Endothelial cell of umbilical vein (primary cell): Measurements from ENCODE around the gene C1orf116. TPM values are rescaled to one million over a fixed set of nuclear protein-coding genes. Genes with fewer than 3 reads are reported as not detected.

ENCODE experiments used
- BruUV-seq: library from RNA; stranded (reverse); fragments of 400-500 nt; replicated peaks from 2 replicates; lab custom pipeline; 2021; lab: Mats Ljungman, UMichigan
- CTCF ChIA-PET: fragments of 300-600, 350-600 bp; sonication (Branson Sonifier 250); formaldehyde crosslinking; loops from one replicate; lab custom pipeline; 2021; ENCODE audit warnings: antibody characterized with exemption, inconsistent platforms; lab: Charles Lee
- POLR2A ChIA-PET: fragments of 300-600, 350-600 bp; sonication (Branson Sonifier 250); formaldehyde crosslinking; loops from one replicate; lab custom pipeline; 2021; ENCODE audit warnings: antibody characterized with exemption, inconsistent platforms; lab: Charles Lee
- DNase-seq: peaks from one replicate; pipeline ENCODE4 v3.0.0-alpha.2; 2011; ENCODE audit warnings: low read depth, low spot score
- FAIRE-seq: peaks from 2 replicates; lab custom pipeline; 2011; peaks lifted over from hg19 to GRCh38; lab: Jason Lieb, UNC
- H2AFZ ChIP-seq: 2 replicates; pipeline ENCODE4 v1.6.0; 2012; ENCODE audit warnings: low read depth, low read length, control low read depth, inconsistent platforms
- H3K27ac ChIP-seq: 2 replicates; pipeline ENCODE4 v1.5.1; 2011; ENCODE audit warnings: low read depth, mild to moderate bottlenecking, control low read depth, low read length, moderate library complexity; ENCODE audit not compliant: insufficient read depth
- H3K27me3 ChIP-seq, 2 experiments: 2 replicates each; pipeline versions ENCODE4 v1.6.0 to v1.6.1; 2011; ENCODE audit warnings: low read length in 2 of 2, mixed read lengths in 1 of 2; ENCODE audit not compliant: control insufficient read depth in 2 of 2, insufficient read depth in 2 of 2
- H3K36me3 ChIP-seq, 2 experiments: 2 replicates in 1 of 2; 3 replicates in 1 of 2; pipeline ENCODE4 v1.5.1; 2011; ENCODE audit warnings: low read length in 2 of 2, mild to moderate bottlenecking in 1 of 2, moderate library complexity in 1 of 2; ENCODE audit not compliant: control insufficient read depth in 2 of 2, insufficient read depth in 2 of 2; ENCODE audit errors: extremely low read depth in 1 of 2
- H3K4me1 ChIP-seq: 3 replicates; pipeline ENCODE4 v1.5.1; 2011; ENCODE audit warnings: mild to moderate bottlenecking, low read length; ENCODE audit not compliant: control insufficient read depth, insufficient read depth; ENCODE audit errors: extremely low read depth
- H3K4me2 ChIP-seq: 2 replicates; pipeline ENCODE4 v1.6.1; 2011; ENCODE audit warnings: low read length, control low read depth, mixed read lengths; ENCODE audit not compliant: insufficient read depth
- H3K4me3 ChIP-seq, 3 experiments: fragments of 200-600 bp in 1 of 3; sonication (generic), shearing (Covaris generic) in 1 of 3; replicated peaks in 1 of 3; 2 replicates each; pipeline ENCODE4 v1.5.1; 2011 to 2016; ENCODE audit warnings: control low read depth in 3 of 3, low read length in 3 of 3, mild to moderate bottlenecking in 2 of 3, inconsistent platforms in 1 of 3, low read depth in 1 of 3, moderate library complexity in 1 of 3; ENCODE audit not compliant: insufficient read depth in 1 of 3
- H3K79me2 ChIP-seq: 2 replicates; pipeline ENCODE4 v1.6.0; 2012; ENCODE audit warnings: low read length, inconsistent platforms; ENCODE audit not compliant: control insufficient read depth, insufficient read depth
- H3K9ac ChIP-seq: replicated peaks from 2 replicates; pipeline ENCODE3; 2011; ENCODE audit warnings: low read length, control low read depth; ENCODE audit not compliant: insufficient read depth; ENCODE audit errors: extremely low read depth
- H3K9me1 ChIP-seq: replicated peaks from 3 replicates; pipeline ENCODE4 v1.6.0; 2011; ENCODE audit warnings: mild to moderate bottlenecking, low read length; ENCODE audit not compliant: control insufficient read depth, insufficient read depth; ENCODE audit errors: extremely low read depth
- H3K9me3 ChIP-seq: replicated peaks from 2 replicates; pipeline ENCODE4 v1.5.1; 2012; ENCODE audit warnings: low read length, inconsistent platforms; ENCODE audit not compliant: control insufficient read depth, insufficient read depth
- H4K20me1 ChIP-seq: replicated peaks from 2 replicates; pipeline ENCODE3; 2011; ENCODE audit warnings: mild to moderate bottlenecking, low read length; ENCODE audit not compliant: control insufficient read depth, insufficient read depth; ENCODE audit errors: extremely low read depth
- CTCF ChIP-seq, 2 donors: IDR thresholded peaks; 1 replicate in 1 of 2; 2 replicates in 1 of 2; pipeline ENCODE4 v1.5.1; 2011; ENCODE audit warnings: low read length in 2 of 2, mild to moderate bottlenecking in 2 of 2, moderate library complexity in 2 of 2, control low read depth in 1 of 2, inconsistent platforms in 1 of 2, low read depth in 1 of 2; ENCODE audit not compliant: insufficient read depth in 1 of 2; ENCODE audit errors: extremely low read depth in 1 of 2
- EZH2 ChIP-seq: IDR thresholded peaks from 2 replicates; pipeline ENCODE4 v1.6.1; 2012; ENCODE audit warnings: borderline replicate concordance, low read depth, mild to moderate bottlenecking, moderate library complexity, low read length, inconsistent platforms; ENCODE audit not compliant: severe bottlenecking
- FOS ChIP-seq: IDR thresholded peaks from 2 replicates; pipeline ENCODE4 v1.6.1; 2011; ENCODE audit warnings: mild to moderate bottlenecking, low read length, moderate library complexity, borderline replicate concordance; ENCODE audit not compliant: insufficient read depth
- GATA2 ChIP-seq: IDR thresholded peaks from 2 replicates; pipeline ENCODE4 v1.7.0; 2011; ENCODE audit warnings: low read depth, mild to moderate bottlenecking, moderate library complexity, mixed read lengths, low read length; ENCODE audit not compliant: insufficient read length, insufficient read depth
- JUN ChIP-seq: IDR thresholded peaks from 2 replicates; pipeline ENCODE4 v1.6.1; 2011; ENCODE audit warnings: borderline replicate concordance, low read depth; ENCODE audit not compliant: insufficient read length, insufficient read depth
- MAX ChIP-seq: IDR thresholded peaks from 2 replicates; pipeline ENCODE4 v1.6.1; 2011; ENCODE audit not compliant: insufficient read depth, insufficient read length
- MYC ChIP-seq: IDR thresholded peaks from one replicate; pipeline ENCODE4 v1.6.1; 2011; ENCODE audit warnings: mild to moderate bottlenecking, low read depth, low read length
- POLR2A ChIP-seq: IDR thresholded peaks from 2 replicates; pipeline ENCODE4 v1.6.1; 2012; ENCODE audit warnings: low read depth, mild to moderate bottlenecking, control low read depth, low read length
- POLR2AphosphoS5 ChIP-seq: IDR thresholded peaks from 2 replicates; pipeline ENCODE4 v1.6.1; 2012; ENCODE audit warnings: low read depth, mild to moderate bottlenecking, control low read depth, low read length, moderate library complexity; ENCODE audit not compliant: insufficient read depth
- dilution Hi-C: fragments of 300-500 bp; cut with MboI; formaldehyde crosslinking; loops from one replicate; pipeline ENCODE4 v1.15.0; 2019; ENCODE audit warnings: low sequenced_read_pairs; ENCODE audit not compliant: extremely low pct_ligation_motif_present
- intact Hi-C: fragments of 100-400 bp; cut with micrococcal nuclease; formaldehyde crosslinking; loops from one replicate; pipeline ENCODE4 v1.10.0; 2022
- polyA plus RNA-seq, 4 experiments: library from polyadenylated mRNA; depleted of rRNA in 3 of 4; stranded (reverse) in 3 of 4; unstranded in 1 of 4; fragments of >200 nt; gene quantifications; 2 replicates each; pipeline versions ENCODE4 v1.2.1 to v1.2.3, GENCODE V29; 2011 to 2012; ENCODE audit warnings: missing spikeins in 1 of 4
- total RNA-seq: library from RNA; stranded (reverse); gene quantifications from 2 replicates; pipeline ENCODE4 v1.2.3, GENCODE V29; 2021

The C1orf116 gene
- total and polyA plus RNA-seq, 2 donors (not counting 3 experiments of a cell fraction or from before 2014, with no cell fraction given), result 0.07 TPM; not detected in 1

DNA sequence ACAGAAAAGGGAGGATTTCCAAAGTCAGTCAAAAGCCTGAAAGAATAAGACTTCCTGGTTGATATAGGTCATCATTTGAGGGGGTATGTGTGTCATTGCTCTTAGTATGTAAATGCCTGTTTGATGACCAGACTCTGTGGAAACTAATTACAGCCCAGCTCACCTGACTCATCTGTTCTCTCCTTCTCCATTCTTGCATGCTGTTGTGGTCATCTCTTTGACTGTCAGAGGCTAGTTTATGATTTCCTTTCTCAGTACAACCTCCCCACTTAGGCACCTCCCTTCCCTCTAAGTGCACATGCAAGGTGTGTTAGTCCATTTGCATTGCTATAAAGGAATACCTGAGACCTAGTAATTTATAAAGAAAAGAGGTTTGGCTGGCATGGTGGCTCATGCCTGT, 2.4 kb upstream of the C1orf116 start:
- no peak for DNase-seq
- Histone ChIP-seq H3K9me3 (no peaks in the 10 kb centered on the region), H3K4me3 (no peak overlapping the region), H3K9me1 (no peaks in the 10 kb centered on the region), H3K36me3 (no peaks in the 10 kb centered on the region), H4K20me1 (no peaks in the 10 kb centered on the region), H3K27ac (no peak overlapping the region), H3K9ac (no peak overlapping the region), H3K4me1 (no peaks in the 10 kb centered on the region), H2AFZ (no peak overlapping the region), H3K4me2 (no peak overlapping the region), H3K27me3 (peaks cover 14 to 47% of the 10 kb centered on the region in 2 experiments), H3K79me2 (no peaks in the 10 kb centered on the region)
- dilution Hi-C loops, result no loop called here
- CTCF ChIA-PET, result no interaction called here
- no TSS peak for BruUV-seq
- intact Hi-C loops, result no loop called here
- POLR2A ChIA-PET, result interaction anchor here (0.5 kb wide), 1 partner anchor 10 kb away, joined by 5 read pairs; no protein-coding TSS in a partner anchor
- FAIRE-seq, result no peak
- TF ChIP-seq MYC (no peak), JUN (no peak), CTCF (IDR thresholded peaks at IDR 0.05; ENCODE audit: extremely low read depth in 1 of 2, insufficient read depth in 1 of 2, low read depth in 1 of 2, low read length in 2 of 2) (no peak), GATA2 (no peak), MAX (no peak), FOS (no peak), POLR2A (no peak), POLR2AphosphoS5 (no peak), EZH2 (no peak)
